Thyroid gland (tissue), 4 donors: Measurements from ENCODE around the gene GTF2F2.

Source experiments
- CTCF ChIP-seq, 6 experiments: fragments of 200-600 bp in 3 of 6; fragments of 450-650 bp in 3 of 6; sonication (generic) in 3 of 6; IDR thresholded peaks; one replicate each; pipeline ENCODE4 v1.5.1; 2016 to 2019; ENCODE audit warnings: antibody characterized with exemption in 6 of 6, mild to moderate bottlenecking in 2 of 6, inconsistent platforms in 1 of 6, moderate library complexity in 1 of 6
- POLR2A ChIP-seq, 2 donors: fragments of 450-650 bp; IDR thresholded peaks; one replicate each; pipeline ENCODE4 v1.6.1; 2017; ENCODE audit warnings: antibody characterized with exemption in 2 of 2, mild to moderate bottlenecking in 2 of 2, moderate library complexity in 1 of 2

DNA sequence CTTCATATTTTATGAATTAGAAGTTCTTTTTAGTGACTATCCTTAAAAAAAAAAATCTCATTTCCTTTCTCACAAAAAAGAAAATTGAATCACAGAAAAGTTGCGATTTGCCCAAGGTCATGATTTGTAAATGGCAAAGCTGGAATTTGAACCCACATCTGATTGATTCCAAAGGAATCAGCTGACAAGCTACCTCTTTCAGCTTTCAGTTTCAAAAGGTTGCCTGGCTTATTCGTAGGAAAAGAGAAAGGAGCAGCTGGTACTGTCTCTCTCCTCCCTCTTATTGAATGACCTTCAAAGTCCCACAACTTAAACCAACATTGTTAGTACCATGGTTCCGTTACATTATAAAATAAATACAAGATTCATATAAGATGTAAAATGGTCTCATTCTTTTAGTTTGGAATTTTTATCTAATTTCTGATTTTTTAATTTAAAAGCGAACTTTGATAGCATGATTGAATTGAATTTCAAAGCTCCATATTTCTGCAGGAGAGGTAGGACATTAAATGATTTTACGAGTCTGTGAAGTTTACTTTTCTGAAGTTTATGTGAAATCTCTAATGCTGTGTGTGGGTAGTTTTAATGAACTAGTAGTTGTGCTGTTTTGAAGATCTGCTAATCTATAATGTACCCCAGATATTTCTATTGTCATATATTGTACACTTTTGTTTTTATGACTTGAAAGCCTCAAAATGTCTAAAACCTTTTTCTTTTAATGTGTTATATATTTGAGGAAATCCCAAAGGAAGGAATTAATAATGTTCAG is 99.0 kb downstream of the GTF2F2 start:
- no peak for TF ChIP-seq POLR2A (IDR thresholded peaks at IDR 0.05)
- TF ChIP-seq CTCF (IDR thresholded peaks at IDR 0.05) = no peak
